H1 (cell line): ENCODE results near the gene TBC1D22A. TPM values are rescaled to one million over a fixed set of nuclear protein-coding genes. Genes with fewer than 3 reads are reported as not detected.

Experiments used
- CTCF ChIA-PET: fragments of 300-600 bp; sonication (Branson Sonifier 250); formaldehyde crosslinking; loops from one replicate; lab custom pipeline; 2021; ENCODE audit not compliant: partially characterized antibody; lab: Charles Lee
- POLR2A ChIA-PET: fragments of 300-600 bp; sonication (Branson Sonifier 250); formaldehyde crosslinking; loops from one replicate; lab custom pipeline; 2021; ENCODE audit warnings: inconsistent platforms; ENCODE audit not compliant: partially characterized antibody; lab: Charles Lee
- DNase-seq, 2 experiments: peaks; one replicate each; pipeline versions ENCODE4 v3.0.0 to v3.0.0-alpha.2; 2010 to 2022; ENCODE audit warnings: low spot score in 2 of 2, low read depth in 1 of 2, mixed read lengths in 1 of 2
- FAIRE-seq: peaks from 2 replicates; lab custom pipeline; 2011; peaks lifted over from hg19 to GRCh38; lab: Jason Lieb, UNC
- H2AFZ ChIP-seq: 2 replicates; pipeline ENCODE4 v1.8.1; 2012; ENCODE audit warnings: low read length, inconsistent platforms
- H2AK5ac ChIP-seq: 2 replicates; pipeline ENCODE4 v1.6.1; 2013; ENCODE audit warnings: low read depth, low read length
- H2BK120ac ChIP-seq: replicated peaks from 2 replicates; pipeline ENCODE3; 2013; ENCODE audit warnings: low read depth, low read length, inconsistent platforms
- H2BK12ac ChIP-seq: 2 replicates; pipeline ENCODE4 v1.6.1; 2013; ENCODE audit warnings: low read depth, low read length
- H2BK15ac ChIP-seq: 2 replicates; pipeline ENCODE4 v1.6.1; 2013; ENCODE audit warnings: low read length
- H2BK20ac ChIP-seq: 2 replicates; pipeline ENCODE4 v1.6.1; 2013; ENCODE audit warnings: low read length
- H2BK5ac ChIP-seq: 2 replicates; pipeline ENCODE4 v1.6.1; 2013; ENCODE audit warnings: low read depth, low read length
- H3K14ac ChIP-seq: 2 replicates; pipeline ENCODE4 v1.6.1; 2013; ENCODE audit warnings: inconsistent platforms; ENCODE audit not compliant: insufficient read length
- H3K18ac ChIP-seq: 2 replicates; pipeline ENCODE4 v1.6.1; 2013; ENCODE audit warnings: low read length; ENCODE audit errors: extremely low read depth
- H3K23ac ChIP-seq: 2 replicates; pipeline ENCODE4 v1.6.1; 2013; ENCODE audit warnings: inconsistent platforms; ENCODE audit not compliant: insufficient read length
- H3K23me2 ChIP-seq: 2 replicates; pipeline ENCODE4 v1.6.1; 2013; ENCODE audit warnings: low read depth, low read length
- H3K27ac ChIP-seq: 2 replicates; pipeline ENCODE4 v1.6.1; 2011; ENCODE audit warnings: low read depth, low read length, inconsistent platforms
- H3K27me3 ChIP-seq, 4 experiments: replicated peaks in 1 of 4; 1 replicate in 1 of 4; 2 replicates in 3 of 4; pipeline versions ENCODE4 v1.6.1 to v1.8.1; 2011 to 2013; ENCODE audit warnings: low read length in 3 of 4, mild to moderate bottlenecking in 3 of 4, inconsistent platforms in 2 of 4, mixed read lengths in 2 of 4, moderate library complexity in 1 of 4; ENCODE audit not compliant: control insufficient read depth in 3 of 4, insufficient read depth in 3 of 4; ENCODE audit errors: extremely low read depth in 1 of 4
- H3K36me3 ChIP-seq, 4 experiments: 2 replicates each; pipeline versions ENCODE4 v1.6.1 to v1.8.1; 2011 to 2013; ENCODE audit warnings: mild to moderate bottlenecking in 4 of 4, low read length in 3 of 4, moderate library complexity in 2 of 4, control low read depth in 1 of 4, inconsistent platforms in 1 of 4; ENCODE audit not compliant: insufficient read depth in 4 of 4, control insufficient read depth in 2 of 4
- H3K4ac ChIP-seq: replicated peaks from 2 replicates; pipeline ENCODE3; 2013; ENCODE audit warnings: low read length, low read depth, mixed read lengths, inconsistent platforms; ENCODE audit not compliant: insufficient read length
- H3K4me1 ChIP-seq, 4 experiments: replicated peaks in 1 of 4; 1 replicate in 1 of 4; 2 replicates in 3 of 4; pipeline versions ENCODE4 v1.6.1 to v1.8.1; 2011 to 2013; ENCODE audit warnings: low read length in 3 of 4, inconsistent platforms in 2 of 4, mixed read lengths in 1 of 4; ENCODE audit not compliant: insufficient read depth in 4 of 4, control insufficient read depth in 3 of 4
- H3K4me2 ChIP-seq, 2 experiments: 2 replicates each; pipeline versions ENCODE4 v1.6.1 to v1.8.1; 2011 to 2013; ENCODE audit warnings: low read depth in 2 of 2, low read length in 2 of 2, control low read depth in 1 of 2, inconsistent platforms in 1 of 2, mild to moderate bottlenecking in 1 of 2; ENCODE audit not compliant: insufficient read depth in 1 of 2
- H3K4me3 ChIP-seq, 4 experiments: fragments of 200-600, 300-600 bp in 1 of 4; sonication (generic), shearing (Covaris generic), sonication (Bioruptor Twin) in 1 of 4; 2 replicates each; pipeline versions ENCODE4 v1.5.1 to v1.8.1; 2011 to 2016; ENCODE audit warnings: low read length in 4 of 4, low read depth in 3 of 4, control low read depth in 2 of 4, inconsistent platforms in 2 of 4, mild to moderate bottlenecking in 2 of 4, mixed read lengths in 1 of 4, moderate library complexity in 1 of 4; ENCODE audit not compliant: insufficient read depth in 2 of 4; ENCODE audit errors: extremely low read depth in 1 of 4
- H3K56ac ChIP-seq: replicated peaks from 2 replicates; pipeline ENCODE3; 2013; ENCODE audit warnings: low read depth, mild to moderate bottlenecking, mixed read lengths, low read length, inconsistent platforms; ENCODE audit not compliant: insufficient read length
- H3K79me1 ChIP-seq: 2 replicates; pipeline ENCODE4 v1.6.1; 2013; ENCODE audit warnings: low read depth, low read length, control low read depth
- H3K79me2 ChIP-seq, 2 experiments: 2 replicates each; pipeline versions ENCODE4 v1.6.1 to v1.8.1; 2012 to 2013; ENCODE audit warnings: low read length in 2 of 2, mild to moderate bottlenecking in 2 of 2, inconsistent platforms in 1 of 2; ENCODE audit not compliant: insufficient read depth in 2 of 2, control insufficient read depth in 1 of 2
- H3K9ac ChIP-seq, 4 experiments: replicated peaks in 1 of 4; 1 replicate in 1 of 4; 2 replicates in 3 of 4; pipeline versions ENCODE4 v1.6.1 to v1.8.1; 2011 to 2013; ENCODE audit warnings: low read depth in 3 of 4, low read length in 3 of 4, control low read depth in 2 of 4, mild to moderate bottlenecking in 2 of 4, moderate library complexity in 2 of 4, inconsistent platforms in 1 of 4; ENCODE audit errors: extremely low read depth in 1 of 4
- H3K9me3 ChIP-seq, 2 experiments: 2 replicates each; pipeline versions ENCODE4 v1.6.1 to v1.8.1; 2012 to 2013; ENCODE audit warnings: mild to moderate bottlenecking in 2 of 2, moderate library complexity in 2 of 2, control low read depth in 1 of 2, inconsistent platforms in 1 of 2, low read depth in 1 of 2, low read length in 1 of 2, mixed read lengths in 1 of 2; ENCODE audit not compliant: insufficient read depth in 2 of 2
- H4K20me1 ChIP-seq, 2 experiments: replicated peaks in 1 of 2; 2 replicates each; pipeline versions ENCODE3 to v1.8.1; 2011 to 2013; ENCODE audit warnings: inconsistent platforms in 2 of 2, low read length in 2 of 2, mild to moderate bottlenecking in 1 of 2; ENCODE audit not compliant: insufficient read depth in 2 of 2, control insufficient read depth in 1 of 2
- H4K5ac ChIP-seq: 2 replicates; pipeline ENCODE4 v1.6.1; 2013; ENCODE audit warnings: low read length, low read depth, mixed read lengths, inconsistent platforms; ENCODE audit not compliant: insufficient read length
- H4K8ac ChIP-seq: 2 replicates; pipeline ENCODE4 v1.8.0; 2013; ENCODE audit warnings: mild to moderate bottlenecking, moderate library complexity, low read length, inconsistent platforms; ENCODE audit not compliant: insufficient read depth; ENCODE audit errors: extremely low read depth
- H4K91ac ChIP-seq: replicated peaks from 2 replicates; pipeline ENCODE3; 2013; ENCODE audit warnings: low read length, mixed read lengths, inconsistent platforms; ENCODE audit not compliant: insufficient read length
- ASH2L ChIP-seq: fragments of 200-600, 300-600 bp; sonication (generic); IDR thresholded peaks from one replicate; pipeline ENCODE4 v1.7.1; 2017; ENCODE audit warnings: low read length
- KDM5A ChIP-seq: fragments of 200-600 bp; IDR thresholded peaks from 2 replicates; pipeline ENCODE4 v1.7.1; 2012; ENCODE audit warnings: mild to moderate bottlenecking, low read length, inconsistent platforms, mixed read lengths
- MAX ChIP-seq: IDR thresholded peaks from 2 replicates; pipeline ENCODE4 v1.6.1; 2012; ENCODE audit warnings: inconsistent platforms
- WGBS, 2 experiments: shearing (Covaris generic) in 1 of 2; methylation state at CpG; one replicate each; pipeline versions ENCODE4 v1.1.6 to v1.1.7; 2013 to 2015; ENCODE audit warnings: low lambda C conversion rate in 2 of 2, mixed read lengths in 2 of 2, inconsistent platforms in 1 of 2, low coverage in 1 of 2, missing lambda C conversion rate in 1 of 2; ENCODE audit not compliant: insufficient replicate concordance in 2 of 2, insufficient coverage in 1 of 2, insufficient read length in 1 of 2; ENCODE audit errors: extremely low coverage in 1 of 2, missing lambda C conversion rate in 1 of 2; 5-methylcytosine and 5-hydroxymethylcytosine counted together
- polyA plus RNA-seq, 7 experiments: library from polyadenylated mRNA; depleted of rRNA in 3 of 7; stranded (reverse) in 5 of 7; unstranded in 2 of 7; fragments of >200 nt in 5 of 7; fragments of 200-250 nt in 2 of 7; gene quantifications; 1 replicate in 5 of 7; 2 replicates in 1 of 7; 4 replicates in 1 of 7; pipeline versions ENCODE4 v1.2.1 to v1.2.3, GENCODE V29; 2011 to 2013; ENCODE audit warnings: missing spikeins in 2 of 7, mixed read lengths in 2 of 7
- total RNA-seq: library from RNA; stranded (reverse); fragmentation: NEBNext Ultra II Directional; extraction: Animal tissue kit (Norgen Biotek cat#: 25700); gene quantifications from 2 replicates; pipeline ENCODE4 v1.2.1, GENCODE V29; 2021
- TF ChIP-seq, protein P1 (sequence below): IDR thresholded peaks from 2 replicates; pipeline ENCODE4 v1.6.1; 2012; ENCODE audit warnings: inconsistent platforms

The TBC1D22A gene
- total and polyA plus RNA-seq, 2 of the 8 experiments (the other 6 are each of a cell fraction or from before 2014, with no cell fraction given), result 11.9 to 18.4 TPM

- H3K23ac ChIP-seq, result no peak overlapping the region
- no peak overlapping the region for H3K56ac ChIP-seq
- FAIRE-seq (no peak), DNase-seq (no peak)
- no peak overlapping the region for H2BK5ac ChIP-seq
- no peaks in the 10 kb centered on the region for H4K20me1 ChIP-seq
- H3K4me1 ChIP-seq, result peaks cover 0 to 3% (median 0%) of the 10 kb centered on the region in 4 experiments; a peak in 1 of 7 replicates
- no peaks in the 10 kb centered on the region; the same call in 1 of the 2 replicates for H3K79me1 ChIP-seq
- H2AFZ ChIP-seq, result no peak overlapping the region
- no peak overlapping the region for H3K4me3 ChIP-seq
- no peak overlapping the region for H2BK20ac ChIP-seq
- no peak overlapping the region for H2BK15ac ChIP-seq
- no peak overlapping the region for H4K91ac ChIP-seq
- peaks cover 0 to 15% of the 10 kb centered on the region in 2 experiments; a peak in 3 of 4 replicates for H3K9me3 ChIP-seq
- no peak overlapping the region for H4K5ac ChIP-seq
- POLR2A ChIA-PET, result no interaction called here
- H3K18ac ChIP-seq, result no peak overlapping the region
- no peak overlapping the region for H3K4me2 ChIP-seq
- no peak overlapping the region for H2BK120ac ChIP-seq
- H3K79me2 ChIP-seq, result no peaks in the 10 kb centered on the region
- H3K23me2 ChIP-seq, result no peaks in the 10 kb centered on the region
- H3K14ac ChIP-seq, result no peak overlapping the region
- H3K4ac ChIP-seq, result no peak overlapping the region
- no peak overlapping the region for H3K27ac ChIP-seq
- H4K8ac ChIP-seq, result no peak overlapping the region
- 94% methylated on average over 2 of the region's 2 CpGs; no CpG with 5 or more reads in 1 of the 2 experiments for WGBS, 2 experiments
- no peak overlapping the region for H2BK12ac ChIP-seq
- H2AK5ac ChIP-seq, result no peak overlapping the region
- TF ChIP-seq, protein P1, sequence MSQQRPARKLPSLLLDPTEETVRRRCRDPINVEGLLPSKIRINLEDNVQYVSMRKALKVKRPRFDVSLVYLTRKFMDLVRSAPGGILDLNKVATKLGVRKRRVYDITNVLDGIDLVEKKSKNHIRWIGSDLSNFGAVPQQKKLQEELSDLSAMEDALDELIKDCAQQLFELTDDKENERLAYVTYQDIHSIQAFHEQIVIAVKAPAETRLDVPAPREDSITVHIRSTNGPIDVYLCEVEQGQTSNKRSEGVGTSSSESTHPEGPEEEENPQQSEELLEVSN, result no peak
- TF ChIP-seq MAX (no peak), KDM5A (no peak), ASH2L (no peak)
- peaks cover 0 to 7% (median 0%) of the 10 kb centered on the region in 4 experiments; a peak in 2 of 8 replicates for H3K36me3 ChIP-seq
- H3K27me3 ChIP-seq, result no peaks in the 10 kb centered on the region
- CTCF ChIA-PET, result interaction anchor here (0.8 to 1.5 kb wide), 2 partner anchors 8 to 11 kb away, joined by 3 to 6 read pairs; no protein-coding TSS in a partner anchor
- H3K9ac ChIP-seq, result no peak overlapping the region
These were observed 72.8 kb downstream of the TBC1D22A start for GRCh38 chr22:46835288-46835687.
